GM18867 (cell line): ENCODE results near the gene ARVCF.
A peak's percentile ranks its signal among the peaks of the same experiment; 100 is the strongest.

ENCODE experiments used
- ATAC-seq: cut with Tn5 transposase; IDR thresholded peaks from one replicate; pipeline ENCODE4 v1.9.1; 2021; ENCODE audit warnings: mild to moderate bottlenecking, moderate library complexity; ENCODE audit not compliant: unreplicated experiment

Gene ARVCF

DNA sequence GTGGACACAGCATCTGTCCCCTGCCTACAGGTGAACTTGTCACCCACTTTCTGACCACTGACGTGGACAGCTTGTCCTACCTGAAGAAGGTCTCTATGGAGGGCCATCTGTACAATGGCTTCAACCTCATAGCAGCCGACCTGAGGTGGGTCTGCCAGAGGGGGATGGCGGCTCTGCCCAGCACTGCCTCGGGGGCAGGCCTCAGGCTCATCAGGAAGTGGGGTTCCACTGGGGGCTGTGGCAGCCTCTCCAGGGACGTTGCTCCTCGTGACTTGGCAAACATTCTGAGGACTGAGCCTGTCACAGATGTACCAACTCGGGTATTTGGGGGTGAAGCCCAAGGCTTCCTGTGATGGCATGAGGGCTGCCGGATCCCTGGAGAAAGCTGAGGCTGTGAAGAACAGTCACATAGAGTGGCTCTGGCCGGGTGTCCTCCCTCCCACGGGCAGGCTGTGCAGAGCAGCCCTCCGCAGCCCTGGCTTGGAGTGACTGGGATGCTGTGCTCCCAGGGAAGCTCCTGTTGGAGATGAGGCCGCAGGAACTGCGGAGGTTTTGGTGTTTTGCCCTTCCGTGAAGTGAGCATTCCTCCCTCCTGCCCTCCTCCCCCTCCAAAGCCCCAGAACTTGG lies 36.9 kb upstream of the ARVCF start:
- no peak for ATAC-seq

GRCh38 chr22:20052309-20053259 lies 36.0 kb upstream of the ARVCF start:
- ATAC-seq: no peak

GRCh38 chr22:20051927-20052308 lies 35.3 kb upstream of the ARVCF start:
- no peak for ATAC-seq

GRCh38 chr22:20046730-20047129 lies 30.1 kb upstream of the ARVCF start:
- no peak for ATAC-seq

DNA sequence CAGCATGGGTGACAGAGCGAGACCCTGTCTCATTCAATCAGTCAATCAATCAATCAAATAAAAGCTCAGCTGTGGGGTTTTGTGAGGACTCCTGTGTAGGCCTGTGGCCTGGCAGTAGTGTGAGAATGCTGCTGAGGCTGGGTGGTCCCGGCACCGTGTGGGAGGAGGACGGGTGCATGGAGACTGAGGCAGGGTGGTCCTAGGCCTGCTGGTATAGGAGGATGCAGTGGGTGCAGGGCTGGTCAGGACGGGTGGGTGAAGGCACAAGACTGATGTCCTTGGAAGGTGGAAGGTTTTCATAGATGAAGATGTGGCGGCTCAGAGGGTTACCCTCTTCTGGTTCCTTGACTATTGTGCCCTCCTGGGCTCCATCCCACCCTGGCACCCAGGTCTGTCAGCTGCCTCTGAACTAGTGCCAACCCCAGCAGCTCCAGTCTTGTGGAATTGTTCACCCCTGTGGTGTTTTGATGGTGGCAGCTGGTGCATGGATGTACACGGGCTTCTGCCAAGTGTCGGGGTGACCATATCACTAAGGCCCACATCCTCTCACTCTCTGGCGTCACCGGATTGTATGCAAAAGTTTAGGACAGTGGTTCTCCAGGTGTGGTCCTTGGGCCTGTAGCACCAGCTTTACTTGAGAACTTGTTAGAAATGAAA lies 28.0 kb upstream of the ARVCF start:
- no peak for ATAC-seq

DNA sequence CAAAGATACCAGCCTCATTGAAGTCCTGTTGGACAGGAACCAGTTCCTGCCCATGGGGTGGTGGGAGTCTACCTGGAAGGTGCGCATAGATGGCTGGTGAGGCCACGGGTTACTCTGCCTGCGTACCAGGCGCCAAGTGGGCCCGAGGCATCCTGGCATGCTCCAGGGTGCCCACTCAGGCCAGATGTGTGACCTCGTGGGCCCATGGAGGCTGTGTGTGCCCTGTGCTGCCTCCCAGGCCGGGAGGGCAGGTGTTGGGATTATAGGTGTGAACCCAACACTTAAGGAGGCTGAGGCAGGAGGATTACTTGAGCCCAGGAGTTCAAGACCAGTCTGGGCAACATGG lies 27.3 kb upstream of the ARVCF start:
- ATAC-seq: no peak

DNA sequence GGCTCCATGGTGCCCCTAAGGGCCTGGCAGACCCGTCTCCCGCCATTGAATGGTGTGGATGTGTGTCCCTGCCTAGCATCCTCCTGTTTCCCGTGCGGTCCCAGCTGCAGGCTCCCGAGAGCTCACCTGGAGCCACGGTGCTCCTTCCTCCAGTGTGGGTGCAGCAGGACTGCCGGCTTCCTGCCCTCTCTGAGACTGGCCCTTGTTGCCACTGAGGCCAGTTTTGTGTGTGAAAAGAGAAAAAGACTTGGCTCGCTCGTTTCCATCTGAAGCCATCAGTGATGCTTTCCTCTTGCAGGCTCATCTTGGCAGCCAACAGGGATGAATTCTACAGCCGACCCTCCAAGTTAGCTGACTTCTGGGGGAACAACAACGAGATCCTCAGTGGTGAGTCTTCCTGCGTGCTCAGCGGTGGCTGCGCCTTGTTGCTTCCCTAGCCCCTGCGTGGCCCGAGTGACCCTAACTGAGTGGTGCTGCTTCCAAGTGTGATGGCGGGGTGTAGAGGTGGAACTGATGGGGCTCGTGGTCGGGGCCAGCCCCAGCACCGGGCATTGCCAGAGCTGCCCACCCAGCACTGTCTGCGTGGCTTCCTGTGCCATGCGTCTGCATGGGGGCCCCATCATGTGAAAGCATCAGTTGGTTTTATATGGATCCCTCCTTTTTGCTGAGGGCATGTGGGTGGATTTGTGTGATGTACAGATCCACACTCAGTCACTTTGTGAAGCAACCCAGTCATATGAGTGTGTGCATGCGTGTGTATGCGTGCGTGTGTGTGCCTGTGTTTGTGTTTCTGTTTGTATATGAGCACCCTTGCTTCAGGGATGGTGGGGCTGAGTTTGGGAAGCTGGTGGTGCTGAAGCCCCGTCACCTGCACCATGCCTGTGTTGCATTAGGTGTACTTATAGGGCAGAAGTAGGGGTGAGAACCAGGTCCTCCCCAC lies 26.7 kb upstream of the ARVCF start:
- no peak for ATAC-seq

GRCh38 chr22:20040327-20041200 lies 23.9 kb upstream of the ARVCF start:
- ATAC-seq: no peak

GRCh38 chr22:20039683-20040325 lies 23.2 kb upstream of the ARVCF start:
- ATAC-seq: no peak

DNA sequence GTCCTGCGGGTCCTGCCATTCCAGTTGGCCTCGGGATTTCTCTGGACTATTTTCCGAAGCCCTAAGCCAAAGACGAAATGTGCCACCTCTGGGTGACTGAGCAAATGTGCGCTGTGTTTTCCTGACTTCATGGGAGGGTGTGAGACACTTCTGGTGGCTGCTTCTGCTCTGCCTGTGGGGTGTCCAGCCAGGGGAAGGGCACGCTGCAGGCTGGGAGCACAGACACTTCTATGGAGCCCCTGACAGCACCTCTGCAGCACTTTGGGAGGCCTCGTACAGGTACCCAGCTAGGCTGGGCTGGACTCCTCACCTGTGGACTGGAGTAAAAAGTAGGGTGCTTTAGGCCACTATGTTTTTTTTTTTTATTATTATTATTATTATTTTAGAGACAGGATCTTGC lies 22.0 kb upstream of the ARVCF start:
- ATAC-seq: no peak

DNA sequence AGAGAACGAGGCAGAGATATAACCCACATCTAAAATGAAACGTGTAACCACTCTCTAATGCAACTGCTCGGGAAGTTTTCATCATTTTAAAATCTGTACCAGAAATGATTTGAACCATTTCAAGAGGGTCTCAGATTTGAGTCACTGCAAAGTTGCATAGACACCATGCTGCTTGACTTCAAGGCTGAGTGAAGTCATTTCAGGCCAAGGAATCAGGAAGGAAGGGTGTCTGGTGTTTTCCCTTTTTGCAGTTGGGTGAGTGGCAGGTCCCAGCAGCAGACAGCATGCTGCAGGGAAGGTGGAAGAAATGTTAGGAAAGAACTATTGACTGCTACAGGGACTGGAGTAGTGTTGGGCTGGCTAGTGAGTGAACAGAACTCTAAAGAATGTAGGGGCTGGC lies 20.8 kb upstream of the ARVCF start:
- no peak for ATAC-seq

- ATAC-seq: no peak
Observed at GRCh38 chr22:20036535-20037392, 20.1 kb upstream of the ARVCF start.

DNA sequence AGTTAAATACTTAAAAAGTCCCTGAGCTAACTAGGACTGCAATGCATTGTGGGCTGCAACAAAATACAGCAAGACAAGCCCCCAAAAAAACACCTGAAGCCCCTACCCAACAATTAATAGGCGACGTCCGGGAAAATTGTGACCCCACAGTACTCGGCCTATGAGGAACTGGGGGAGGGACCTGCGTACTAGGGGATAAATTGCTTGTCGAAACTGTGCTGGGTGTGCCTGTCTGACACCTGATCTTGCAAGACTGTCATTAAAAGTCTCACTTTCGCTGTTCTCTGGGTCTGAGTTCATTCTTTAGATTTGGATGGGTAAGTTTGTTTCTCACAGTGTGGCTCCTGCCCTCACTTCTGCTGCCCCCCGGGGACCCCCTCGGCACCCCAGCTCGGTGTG lies 19.5 kb upstream of the ARVCF start:
- peak; percentile 53 for ATAC-seq

DNA sequence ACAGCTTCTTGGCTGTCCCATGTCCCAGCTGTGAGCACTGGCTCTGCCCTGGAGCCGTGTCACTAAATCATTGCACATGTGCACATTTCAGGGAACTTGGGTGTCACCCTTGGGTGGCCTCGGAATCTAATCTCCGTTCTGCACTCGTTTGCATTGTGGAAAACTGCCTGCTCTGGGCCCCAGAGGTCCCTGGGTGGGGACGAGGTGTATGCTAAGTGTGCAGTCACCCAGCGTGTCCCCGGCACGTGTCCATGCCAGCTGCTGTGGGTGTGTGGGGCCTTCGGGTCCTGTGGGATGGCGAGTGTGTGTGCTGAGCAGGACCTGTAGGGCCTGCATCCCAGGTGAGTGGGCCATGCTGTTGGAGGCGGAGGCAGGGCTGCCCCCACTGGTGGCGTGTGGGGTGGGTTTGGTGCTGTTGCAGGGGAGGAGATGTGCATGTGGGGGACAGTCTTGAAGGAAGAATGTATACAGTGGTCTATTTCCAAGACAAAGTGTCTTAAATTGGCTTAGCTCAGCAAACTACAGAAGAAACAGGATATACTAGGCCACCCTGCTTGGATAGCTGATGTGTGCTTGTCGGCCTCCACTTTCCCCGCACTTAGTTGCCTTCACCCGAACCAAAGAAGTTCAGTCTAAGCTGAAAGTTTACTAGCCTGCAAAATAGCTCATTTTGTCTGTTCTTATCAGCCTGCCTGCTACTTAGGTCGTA lies 18.9 kb upstream of the ARVCF start:
- ATAC-seq: no peak

GRCh38 chr22:20034143-20034542 lies 17.5 kb upstream of the ARVCF start:
- no peak for ATAC-seq

- ATAC-seq: no peak
Observed at GRCh38 chr22:20033045-20033706, 16.6 kb upstream of the ARVCF start.

DNA sequence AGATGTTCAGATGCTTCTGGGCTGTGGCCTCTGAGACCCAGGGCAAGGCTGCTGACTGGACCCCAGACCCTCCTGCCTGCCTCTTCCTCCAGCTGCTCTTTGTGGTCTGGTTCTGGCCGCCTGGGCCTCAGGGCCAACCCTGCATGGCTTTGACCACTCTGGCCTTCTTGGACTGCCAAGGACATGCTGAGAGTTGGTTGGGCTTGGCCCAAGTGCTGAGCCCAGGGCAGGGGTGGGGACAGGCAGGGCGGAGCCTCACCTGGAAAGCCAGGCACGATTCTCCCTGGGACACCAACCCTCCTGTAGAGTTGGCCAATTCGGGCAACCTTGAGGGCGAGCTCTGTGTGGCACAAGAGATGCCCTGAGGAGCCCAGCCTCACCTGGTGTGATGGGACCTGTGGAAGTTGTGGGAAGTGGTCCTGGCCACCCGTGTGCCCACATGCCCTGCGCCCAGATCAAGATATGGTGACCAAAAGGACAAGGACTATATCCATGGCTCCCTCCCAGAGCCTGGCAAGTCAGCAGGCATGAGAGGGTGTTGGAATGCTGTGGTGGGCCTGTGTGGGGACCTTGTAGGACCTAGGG lies 15.9 kb upstream of the ARVCF start:
- no peak for ATAC-seq
